T-helper 22 cell (primary cell): ENCODE measurements around the gene THRA.

Source experiments
- DNase-seq: peaks from one replicate; pipeline ENCODE4 v3.0.0-alpha.2; 2020; ENCODE audit warnings: low read depth

The THRA gene, protein sequence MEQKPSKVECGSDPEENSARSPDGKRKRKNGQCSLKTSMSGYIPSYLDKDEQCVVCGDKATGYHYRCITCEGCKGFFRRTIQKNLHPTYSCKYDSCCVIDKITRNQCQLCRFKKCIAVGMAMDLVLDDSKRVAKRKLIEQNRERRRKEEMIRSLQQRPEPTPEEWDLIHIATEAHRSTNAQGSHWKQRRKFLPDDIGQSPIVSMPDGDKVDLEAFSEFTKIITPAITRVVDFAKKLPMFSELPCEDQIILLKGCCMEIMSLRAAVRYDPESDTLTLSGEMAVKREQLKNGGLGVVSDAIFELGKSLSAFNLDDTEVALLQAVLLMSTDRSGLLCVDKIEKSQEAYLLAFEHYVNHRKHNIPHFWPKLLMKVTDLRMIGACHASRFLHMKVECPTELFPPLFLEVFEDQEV

DNA sequence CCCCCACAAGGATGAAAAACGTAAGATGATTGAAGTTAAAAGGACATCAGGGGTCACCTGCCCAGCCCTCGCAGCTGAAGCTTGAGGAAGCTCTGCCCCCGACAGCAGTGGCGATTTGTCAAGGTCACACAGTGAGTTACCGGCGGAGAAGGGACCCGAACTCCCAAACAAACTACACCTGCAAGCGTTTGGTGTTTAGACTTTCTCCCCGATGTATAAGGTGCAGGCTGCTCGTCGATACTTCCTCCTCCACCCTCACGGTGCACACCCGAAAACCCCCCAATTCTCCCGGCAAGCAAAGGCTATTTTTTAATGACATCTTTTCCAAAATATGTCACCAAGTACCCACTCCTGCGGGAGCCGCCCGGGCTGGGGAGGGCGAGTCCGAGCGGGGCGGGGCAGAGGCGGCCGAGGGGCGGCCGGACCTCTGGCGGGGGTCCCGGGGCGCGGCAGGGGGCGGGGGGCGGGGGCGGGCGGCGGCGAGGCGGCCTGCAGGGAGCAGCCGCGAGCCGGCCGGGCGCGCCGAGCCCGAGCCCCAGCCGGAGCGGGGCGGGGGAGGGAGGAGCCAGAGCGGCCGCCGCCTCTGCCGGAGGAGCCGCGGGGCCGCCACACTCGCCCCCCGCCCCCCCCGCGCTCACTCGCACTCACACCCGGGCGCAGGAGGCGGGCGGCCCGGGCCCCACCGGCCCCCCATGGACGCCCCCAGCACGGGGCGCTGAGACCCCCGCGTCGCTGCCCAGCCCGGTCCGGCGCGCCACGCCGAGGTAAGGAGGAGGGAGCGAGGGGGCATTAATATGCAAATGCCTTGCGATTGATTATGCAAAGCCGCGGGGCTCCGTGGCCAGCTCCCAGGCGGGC is at the start of gene THRA:
TSS of gene THRA (plus strand) at position 637 of the 858 bp plus-strand sequence. CDS start 11,524 bp downstream, outside the sequence.
- DNase-seq: peak; percentile 58

DNA sequence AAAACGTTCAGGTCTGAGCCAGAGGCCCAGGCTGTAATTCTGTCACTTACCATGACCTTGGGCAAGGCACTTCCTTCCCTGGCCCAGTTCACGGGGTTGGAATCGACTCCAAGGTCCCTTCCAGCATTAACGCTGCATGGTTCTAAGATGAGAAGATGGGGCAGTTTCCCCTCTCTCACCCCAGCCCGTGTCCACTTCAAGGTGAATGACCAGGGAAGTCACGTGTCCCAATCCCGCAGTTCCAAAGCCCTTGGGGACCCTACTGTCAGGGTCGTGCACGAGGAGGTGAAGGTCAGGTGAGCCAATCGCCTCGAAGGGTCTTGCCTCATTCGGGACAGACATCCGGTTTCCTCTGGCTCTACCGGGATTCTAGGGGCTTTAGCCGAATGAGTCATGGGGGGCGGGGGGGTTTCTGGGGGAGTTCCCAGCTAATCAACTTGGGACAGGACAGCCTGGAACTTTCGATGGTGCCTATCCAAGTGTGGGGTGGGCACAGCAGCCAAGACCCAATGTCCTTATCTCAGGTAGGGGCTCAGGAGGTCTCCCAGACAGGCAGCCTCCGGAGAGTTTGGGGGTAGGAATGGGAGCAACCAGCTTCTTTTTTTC is 48.3 kb upstream of the THRA start:
- no peak for DNase-seq

DNA sequence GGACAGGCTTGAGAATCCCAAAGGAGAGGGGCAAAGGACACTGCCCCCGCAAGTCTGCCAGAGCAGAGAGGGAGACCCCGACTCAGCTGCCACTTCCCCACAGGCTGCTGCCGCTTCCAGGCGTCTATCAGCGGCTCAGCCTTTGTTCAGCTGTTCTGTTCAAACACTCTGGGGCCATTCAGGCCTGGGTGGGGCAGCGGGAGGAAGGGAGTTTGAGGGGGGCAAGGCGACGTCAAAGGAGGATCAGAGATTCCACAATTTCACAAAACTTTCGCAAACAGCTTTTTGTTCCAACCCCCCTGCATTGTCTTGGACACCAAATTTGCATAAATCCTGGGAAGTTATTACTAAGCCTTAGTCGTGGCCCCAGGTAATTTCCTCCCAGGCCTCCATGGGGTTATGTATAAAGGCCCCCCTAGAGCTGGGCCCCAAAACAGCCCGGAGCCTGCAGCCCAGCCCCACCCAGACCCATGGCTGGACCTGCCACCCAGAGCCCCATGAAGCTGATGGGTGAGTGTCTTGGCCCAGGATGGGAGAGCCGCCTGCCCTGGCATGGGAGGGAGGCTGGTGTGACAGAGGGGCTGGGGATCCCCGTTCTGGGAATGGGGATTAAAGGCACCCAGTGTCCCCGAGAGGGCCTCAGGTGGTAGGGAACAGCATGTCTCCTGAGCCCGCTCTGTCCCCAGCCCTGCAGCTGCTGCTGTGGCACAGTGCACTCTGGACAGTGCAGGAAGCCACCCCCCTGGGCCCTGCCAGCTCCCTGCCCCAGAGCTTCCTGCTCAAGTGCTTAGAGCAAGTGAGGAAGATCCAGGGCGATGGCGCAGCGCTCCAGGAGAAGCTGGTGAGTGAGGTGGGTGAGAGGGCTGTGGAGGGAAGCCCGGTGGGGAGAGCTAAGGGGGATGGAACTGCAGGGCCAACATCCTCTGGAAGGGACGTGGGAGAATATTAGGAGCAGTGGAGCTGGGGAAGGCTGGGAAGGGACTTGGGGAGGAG is 47.5 kb upstream of the THRA start, which contains the start of gene CSF3:
TSS of gene CSF3 (plus strand) at position 436 of the 993 bp plus-strand sequence. CDS start at position 471, 35 bp downstream.
- DNase-seq: no peak

DNA sequence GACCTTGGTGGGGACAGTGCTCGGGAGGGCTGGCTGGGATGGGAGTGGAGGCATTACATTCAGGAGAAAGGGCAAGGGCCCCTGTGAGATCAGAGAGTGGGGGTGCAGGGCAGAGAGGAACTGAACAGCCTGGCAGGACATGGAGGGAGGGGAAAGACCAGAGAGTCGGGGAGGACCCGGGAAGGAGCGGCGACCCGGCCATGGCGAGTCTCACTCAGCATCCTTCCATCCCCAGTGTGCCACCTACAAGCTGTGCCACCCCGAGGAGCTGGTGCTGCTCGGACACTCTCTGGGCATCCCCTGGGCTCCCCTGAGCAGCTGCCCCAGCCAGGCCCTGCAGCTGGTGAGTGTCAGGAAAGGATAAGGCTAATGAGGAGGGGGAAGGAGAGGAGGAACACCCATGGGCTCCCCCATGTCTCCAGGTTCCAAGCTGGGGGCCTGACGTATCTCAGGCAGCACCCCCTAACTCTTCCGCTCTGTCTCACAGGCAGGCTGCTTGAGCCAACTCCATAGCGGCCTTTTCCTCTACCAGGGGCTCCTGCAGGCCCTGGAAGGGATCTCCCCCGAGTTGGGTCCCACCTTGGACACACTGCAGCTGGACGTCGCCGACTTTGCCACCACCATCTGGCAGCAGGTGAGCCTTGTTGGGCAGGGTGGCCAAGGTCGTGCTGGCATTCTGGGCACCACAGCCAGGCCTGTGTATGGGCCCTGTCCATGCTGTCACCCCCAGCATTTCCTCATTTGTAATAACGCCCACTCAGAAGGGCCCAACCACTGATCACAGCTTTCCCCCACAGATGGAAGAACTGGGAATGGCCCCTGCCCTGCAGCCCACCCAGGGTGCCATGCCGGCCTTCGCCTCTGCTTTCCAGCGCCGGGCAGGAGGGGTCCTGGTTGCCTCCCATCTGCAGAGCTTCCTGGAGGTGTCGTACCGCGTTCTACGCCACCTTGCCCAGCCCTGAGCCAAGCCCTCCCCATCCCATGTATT is 46.5 kb upstream of the THRA start:
- no peak for DNase-seq

DNA sequence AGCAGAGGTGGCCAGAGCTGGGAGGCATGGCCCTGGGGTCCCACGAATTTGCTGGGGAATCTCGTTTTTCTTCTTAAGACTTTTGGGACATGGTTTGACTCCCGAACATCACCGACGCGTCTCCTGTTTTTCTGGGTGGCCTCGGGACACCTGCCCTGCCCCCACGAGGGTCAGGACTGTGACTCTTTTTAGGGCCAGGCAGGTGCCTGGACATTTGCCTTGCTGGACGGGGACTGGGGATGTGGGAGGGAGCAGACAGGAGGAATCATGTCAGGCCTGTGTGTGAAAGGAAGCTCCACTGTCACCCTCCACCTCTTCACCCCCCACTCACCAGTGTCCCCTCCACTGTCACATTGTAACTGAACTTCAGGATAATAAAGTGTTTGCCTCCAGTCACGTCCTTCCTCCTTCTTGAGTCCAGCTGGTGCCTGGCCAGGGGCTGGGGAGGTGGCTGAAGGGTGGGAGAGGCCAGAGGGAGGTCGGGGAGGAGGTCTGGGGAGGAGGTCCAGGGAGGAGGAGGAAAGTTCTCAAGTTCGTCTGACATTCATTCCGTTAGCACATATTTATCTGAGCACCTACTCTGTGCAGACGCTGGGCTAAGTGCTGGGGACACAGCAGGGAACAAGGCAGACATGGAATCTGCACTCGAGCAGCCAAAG is 45.2 kb upstream of the THRA start:
- DNase-seq: no peak

DNA sequence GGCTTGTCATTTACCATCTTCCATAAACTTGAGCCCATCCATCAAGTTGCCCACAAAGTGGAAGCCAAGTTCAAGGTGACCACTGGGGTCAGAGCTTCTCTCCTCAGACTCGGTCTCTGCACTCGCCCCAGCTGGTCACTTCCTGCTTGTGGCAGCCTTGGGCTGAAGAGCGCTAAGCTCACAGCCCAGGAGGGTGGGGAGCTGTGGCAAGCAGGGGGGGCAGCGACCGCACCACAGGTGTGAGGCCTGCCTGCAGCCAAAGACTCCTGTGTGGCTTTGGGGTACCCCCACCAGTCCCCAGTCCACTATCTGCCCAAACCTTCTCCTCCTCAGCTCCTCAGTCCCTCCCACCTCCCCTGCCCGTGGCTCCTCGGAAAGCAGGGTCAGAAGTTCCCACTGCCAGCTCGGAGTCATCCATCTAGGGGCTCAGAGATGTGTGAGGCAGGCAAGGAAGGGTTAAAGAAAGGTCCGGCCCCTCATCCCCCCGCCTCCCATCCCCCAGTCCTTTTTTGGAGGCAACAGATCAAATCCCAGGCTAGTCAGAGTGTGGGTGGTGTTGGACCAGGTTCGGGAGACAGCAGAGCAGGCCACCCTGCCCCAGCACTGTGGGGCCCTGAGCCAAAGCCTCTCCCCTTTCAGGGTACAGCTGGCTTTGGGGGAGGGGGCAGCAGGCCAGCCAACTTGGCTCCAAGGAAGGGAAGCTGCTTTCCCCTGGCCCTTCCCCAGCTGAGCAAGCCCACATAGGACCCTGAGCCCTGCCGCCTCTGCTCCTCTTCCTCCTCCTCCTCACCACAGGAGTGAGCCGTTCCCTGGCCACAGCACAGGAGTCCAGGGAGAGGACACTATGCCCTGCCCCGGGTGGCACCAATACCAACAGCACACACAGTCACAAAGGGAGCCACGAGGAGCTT is 44.3 kb upstream of the THRA start:
- no peak for DNase-seq

DNA sequence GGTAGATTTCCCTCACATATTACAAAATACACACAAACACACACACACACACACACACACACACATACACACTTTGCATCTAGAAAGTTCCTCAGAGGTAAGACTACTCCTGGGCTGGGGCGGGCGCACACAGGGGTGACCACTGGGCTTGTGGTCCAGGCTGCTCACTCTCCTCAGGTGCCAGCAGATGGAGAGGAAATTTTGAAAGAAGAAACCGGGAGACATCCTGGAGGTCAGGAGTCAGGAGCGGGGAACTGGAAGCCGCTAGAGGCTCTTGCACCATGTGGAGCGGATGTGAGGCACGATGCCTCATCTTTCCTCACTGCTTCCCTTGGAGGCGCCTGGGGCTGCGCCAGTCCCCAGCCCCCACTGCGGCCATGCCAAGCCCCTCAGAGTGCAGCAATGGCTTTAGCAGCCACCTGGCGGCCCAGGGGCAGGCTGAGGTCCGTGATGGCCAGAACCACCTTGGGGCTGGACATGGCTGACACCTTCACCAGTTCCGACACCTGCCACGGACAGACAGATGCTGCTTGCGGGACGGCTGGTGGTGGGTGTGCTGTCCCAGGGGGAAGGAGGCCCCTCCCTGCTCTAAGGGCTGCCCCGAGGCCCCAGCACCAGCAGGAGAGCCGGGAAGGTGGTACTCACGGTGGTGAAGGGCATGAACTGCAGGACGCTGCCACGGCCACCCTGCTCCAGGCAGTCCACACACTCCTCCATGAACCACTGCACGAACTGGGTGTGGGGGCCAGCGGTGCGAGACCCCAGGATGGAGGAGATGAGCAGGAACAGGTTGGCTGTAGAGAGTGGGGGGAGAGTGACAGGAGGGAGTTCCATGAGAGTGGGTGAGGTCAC is 43.4 kb upstream of the THRA start:
- no peak for DNase-seq

DNA sequence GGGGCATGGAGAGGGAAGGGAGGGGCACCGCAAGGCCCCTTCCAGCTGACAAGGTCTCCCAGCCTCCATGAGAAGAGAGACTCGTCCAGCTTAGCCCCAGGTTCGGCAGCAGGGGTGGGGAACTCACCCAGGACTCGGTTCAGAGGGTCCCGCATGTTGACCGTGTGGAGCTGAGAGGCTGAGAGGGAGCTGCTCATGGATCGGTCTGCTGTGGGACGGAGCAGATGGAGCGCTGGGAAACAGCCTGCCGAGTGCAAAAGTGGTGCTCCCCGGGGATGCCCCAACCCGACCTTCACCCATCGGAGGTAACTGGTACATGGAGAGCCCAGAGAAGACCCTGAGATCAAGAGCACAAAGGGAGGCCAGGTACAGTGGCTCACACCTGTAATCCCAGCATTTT is 42.6 kb upstream of the THRA start:
- no peak for DNase-seq

DNA sequence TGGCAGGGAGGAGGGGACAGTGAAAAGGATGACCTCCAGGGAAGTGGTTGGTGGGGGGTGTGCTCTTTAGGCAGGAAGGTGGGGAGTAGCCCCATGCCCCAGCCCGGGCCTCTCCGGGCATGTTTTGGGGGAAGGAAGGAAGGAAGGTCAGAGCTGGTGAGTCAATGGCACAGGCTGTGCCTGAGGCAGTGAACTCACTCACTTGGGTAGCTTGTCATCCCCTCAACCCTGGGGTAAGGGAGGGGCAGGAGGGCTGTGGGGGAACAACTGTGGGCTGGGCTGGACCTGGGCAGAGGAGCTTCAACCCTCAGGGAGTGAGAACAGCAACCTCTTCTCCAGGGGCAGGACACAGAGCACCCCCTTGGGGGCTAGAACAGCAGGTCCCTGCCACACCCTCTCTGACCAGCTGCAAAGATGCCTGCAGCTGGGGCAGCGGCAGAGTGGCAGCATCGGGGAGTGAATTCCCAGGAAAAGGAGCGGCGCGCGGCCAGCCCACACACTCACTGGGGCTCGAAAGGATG is 41.3 kb upstream of the THRA start:
- no peak for DNase-seq

DNA sequence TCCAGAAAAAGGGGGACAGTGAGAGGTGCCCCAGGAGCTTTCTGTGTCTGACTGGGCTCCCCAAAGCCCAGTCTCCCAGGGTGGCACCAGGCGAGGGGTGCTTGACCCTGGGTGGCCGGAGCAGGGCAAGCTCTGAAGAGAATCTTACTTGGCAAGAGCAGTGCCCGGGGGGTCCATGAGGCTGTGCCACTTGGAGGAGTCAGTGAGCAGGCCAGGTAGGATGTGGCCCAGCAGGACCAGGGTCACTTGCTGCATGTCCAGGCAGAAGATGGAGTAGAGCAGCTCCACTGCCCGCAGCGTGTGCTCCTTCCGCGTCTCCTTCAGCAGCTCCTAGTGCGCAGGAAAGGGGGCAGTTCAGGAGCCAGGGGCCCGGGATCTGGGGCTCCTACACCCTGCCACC is 40.3 kb upstream of the THRA start:
- no peak for DNase-seq

DNA sequence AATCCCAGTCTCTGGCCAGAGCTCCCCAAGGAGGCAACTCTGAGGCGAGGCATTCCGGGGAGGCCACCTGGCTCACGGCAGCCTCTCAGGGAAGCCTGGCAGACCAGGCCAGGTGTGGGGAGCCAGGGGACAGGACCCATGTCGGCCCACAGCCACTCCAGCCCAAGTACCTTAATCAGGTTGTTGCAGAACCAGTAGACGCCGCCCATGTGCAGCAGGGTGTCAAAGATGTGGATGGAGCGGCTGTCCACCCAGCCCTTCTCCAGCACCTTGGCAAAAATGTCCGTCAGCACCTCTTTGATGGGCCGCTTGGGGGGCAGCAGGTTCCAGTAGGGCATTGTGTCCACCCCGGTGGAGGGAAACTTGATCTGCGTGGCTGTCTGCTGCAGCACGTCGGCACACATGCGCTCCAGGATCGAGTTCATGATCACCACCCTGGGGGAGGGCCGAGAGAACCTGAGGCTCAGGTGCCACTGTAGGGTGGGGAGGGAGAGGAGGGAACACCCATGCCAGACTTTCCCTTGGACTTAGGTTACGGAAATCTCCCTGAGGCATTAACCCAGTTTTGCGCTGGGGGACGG is 39.7 kb upstream of the THRA start:
- DNase-seq: no peak

DNA sequence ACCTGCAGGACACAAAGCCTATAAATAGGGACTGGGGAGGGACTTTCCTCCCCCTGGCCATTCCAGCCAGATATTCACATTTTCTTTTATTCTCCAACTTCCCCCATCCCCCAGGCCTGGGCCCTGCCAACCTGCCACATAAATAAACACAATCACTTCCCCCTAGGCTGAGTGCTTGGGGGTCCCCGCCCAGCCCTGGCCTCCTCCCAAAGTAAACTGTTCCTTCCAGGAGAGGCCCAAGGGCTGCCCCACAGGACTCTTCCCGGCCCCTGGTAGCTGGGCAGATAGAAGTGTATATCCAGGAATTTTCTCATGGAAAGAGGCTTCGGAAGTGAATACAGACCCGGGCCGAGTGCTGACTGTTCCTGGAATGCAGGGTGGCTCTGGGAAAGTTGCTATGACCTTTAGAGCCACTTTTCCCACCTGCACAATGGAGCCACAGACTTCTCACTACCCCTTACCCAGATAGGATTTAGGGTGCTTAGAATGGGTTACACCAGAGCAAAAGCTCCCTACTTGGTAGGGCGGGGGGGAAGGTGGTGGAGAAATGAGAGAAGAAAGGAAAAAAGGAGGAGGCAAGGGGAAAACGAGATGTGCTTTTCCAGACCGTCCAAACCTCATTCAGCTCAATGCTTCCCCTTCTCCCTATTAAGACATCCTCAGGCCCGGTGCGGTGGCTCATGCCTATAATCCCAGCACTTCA is 39.0 kb upstream of the THRA start:
- no peak for DNase-seq

DNA sequence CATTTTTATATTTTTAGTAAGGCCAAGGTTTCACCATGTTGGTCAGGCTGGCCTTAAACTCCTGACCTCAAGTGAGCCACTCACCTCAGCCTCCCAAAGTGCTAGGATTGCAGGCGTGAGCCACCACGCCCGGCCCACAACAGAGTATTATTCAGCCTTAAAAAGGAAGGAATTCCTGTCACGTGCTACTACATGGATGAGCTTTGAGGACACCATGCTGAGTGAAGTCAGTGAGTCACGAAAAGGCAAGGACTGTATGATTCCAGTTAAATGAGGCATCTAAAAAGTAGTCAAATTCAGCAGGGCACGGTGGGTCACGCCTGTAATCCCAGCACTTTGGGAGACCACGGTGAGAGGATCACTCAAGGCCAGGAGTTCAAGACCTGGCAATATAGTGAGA is 37.9 kb upstream of the THRA start:
- no peak for DNase-seq

DNA sequence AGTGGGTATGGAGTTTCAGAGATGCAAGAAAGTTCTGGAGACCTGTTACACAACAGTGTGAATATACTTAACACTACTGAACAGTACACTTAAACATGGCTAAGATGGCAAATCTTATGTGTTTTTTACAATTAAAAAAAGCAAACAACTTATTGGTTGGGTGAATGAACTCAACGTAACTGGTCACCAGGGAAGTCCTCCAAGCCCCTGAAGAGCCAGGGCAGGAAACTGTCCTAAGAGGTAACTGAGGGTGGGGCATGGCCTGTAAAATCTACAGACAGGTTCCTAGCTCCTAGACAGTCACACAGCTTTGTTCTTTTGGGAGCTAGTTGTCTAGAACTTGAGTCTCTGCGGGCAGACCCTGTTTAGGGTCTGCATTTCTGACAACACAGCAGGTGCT is 37.2 kb upstream of the THRA start:
- no peak for DNase-seq

DNA sequence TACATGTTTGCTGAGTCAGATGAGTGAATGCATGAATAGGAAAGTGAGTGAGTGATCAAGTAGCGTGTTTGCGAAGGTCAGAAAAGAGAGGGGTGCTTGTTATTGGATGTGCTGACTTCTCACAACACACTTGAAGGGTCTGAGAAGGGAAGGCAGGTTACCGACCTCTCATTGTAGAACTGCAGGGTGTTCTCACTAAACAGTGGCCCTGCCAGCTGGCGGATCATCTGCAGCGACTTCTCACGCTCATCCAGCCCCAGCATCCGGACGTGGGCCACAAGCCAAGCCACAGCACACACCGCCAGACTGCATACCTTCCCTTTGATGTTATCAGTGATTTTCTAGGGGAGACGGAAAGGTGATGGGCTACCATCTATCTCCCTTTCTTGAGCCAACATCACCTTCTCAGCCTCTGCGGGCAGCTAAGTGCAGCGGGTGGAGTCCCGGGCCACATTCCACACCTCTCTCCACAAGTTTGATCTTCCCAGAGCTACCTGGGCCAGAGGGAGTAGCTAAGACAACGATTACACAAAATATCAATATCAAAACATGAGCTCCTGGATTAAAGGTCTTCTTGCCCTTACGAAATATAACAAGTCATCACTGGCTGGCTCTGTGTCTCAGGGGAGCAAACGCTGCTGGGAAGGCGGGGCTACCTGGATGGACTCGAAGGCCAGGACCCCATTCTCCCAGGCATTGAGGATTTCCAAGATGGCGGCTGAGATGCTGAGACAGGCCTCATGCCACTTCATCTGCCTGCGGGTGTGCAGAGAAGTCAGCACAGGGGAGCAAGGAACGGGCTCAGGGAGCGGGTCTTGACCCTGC is 36.6 kb upstream of the THRA start:
- peak; percentile 28 for DNase-seq
